ENCODE data around the gene HEPACAM2.
A peak's percentile ranks its signal among the peaks of the same experiment; 100 is the strongest.

The HEPACAM2 gene

GRCh38 chr7:93147363-93147762 is 78.9 kb downstream of the HEPACAM2 start:
- peak; percentile 65 for DNase-seq (ENCODE audit: low spot score)

- DNase-seq (ENCODE audit: low spot score), result peak; percentile 8
Measured at GRCh38 chr7:93146472-93147141, 79.7 kb downstream of the HEPACAM2 start.

- no peak for DNase-seq (ENCODE audit: low spot score)
Measured at GRCh38 chr7:93146036-93146435, 80.2 kb downstream of the HEPACAM2 start.

GRCh38 chr7:93145354-93145753 is 80.9 kb downstream of the HEPACAM2 start:
- DNase-seq (ENCODE audit: low spot score), result no peak

GRCh38 chr7:93142127-93142526 is 84.1 kb downstream of the HEPACAM2 start:
- no peak for DNase-seq (ENCODE audit: low spot score)

GRCh38 chr7:93140582-93141191 is 85.6 kb downstream of the HEPACAM2 start:
- no peak for DNase-seq (ENCODE audit: low spot score)

- no peak for DNase-seq (ENCODE audit: low spot score)
Measured at GRCh38 chr7:93138576-93138975, 87.7 kb downstream of the HEPACAM2 start.
